Activated naive CD4-positive, alpha-beta T cell treated with anti-CD3 and anti-CD28 coated beads, Interleukin-2, amount 50 U/mL, for 24 hours (primary cell): ENCODE data around the gene CYP39A1.

Experiments
- H3K27ac Mint-ChIP-seq: one replicate; pipeline ENCODE4 v1.8.0; 2021; ENCODE audit warnings: mild to moderate bottlenecking, mixed read lengths
- H3K27me3 Mint-ChIP-seq: one replicate; pipeline ENCODE4 v1.8.0; 2021; ENCODE audit warnings: mixed read lengths
- H3K36me3 Mint-ChIP-seq: one replicate; pipeline ENCODE4 v1.8.0; 2021; ENCODE audit warnings: mixed read lengths
- H3K4me1 Mint-ChIP-seq: one replicate; pipeline ENCODE4 v1.8.0; 2021; ENCODE audit warnings: mixed read lengths
- H3K4me3 Mint-ChIP-seq: one replicate; pipeline ENCODE4 v1.8.0; 2021; ENCODE audit warnings: mild to moderate bottlenecking, mixed read lengths
- H3K9me3 Mint-ChIP-seq: one replicate; pipeline ENCODE4 v1.8.0; 2021; ENCODE audit warnings: mixed read lengths

CYP39A1 gene

GRCh38 chr6:46652603-46653438 lies at the start of gene CYP39A1, which contains the start of gene SLC25A27:
CYP39A1 (minus strand) TSS chr6:46652818; CDS start chr6:46652582, 236 bp downstream.
SLC25A27 (plus strand) TSS chr6:46652975; CDS start chr6:46653193, 218 bp downstream.
- Mint-ChIP-seq H3K27me3 (peaks cover 39% of the 10 kb centered on the region), H3K4me1 (peaks cover 16% of the 10 kb centered on the region), H3K36me3 (no peaks in the 10 kb centered on the region), H3K9me3 (no peaks in the 10 kb centered on the region), H3K4me3 (peak within 1 kb of the TSS; percentile 81), H3K27ac (peak within 1 kb of the TSS; percentile 14)

- Mint-ChIP-seq H3K27ac (no peak overlapping the region), H3K4me1 (no peaks in the 10 kb centered on the region), H3K36me3 (no peaks in the 10 kb centered on the region), H3K9me3 (no peaks in the 10 kb centered on the region), H3K27me3 (peaks cover 18% of the 10 kb centered on the region), H3K4me3 (no peak overlapping the region)
These were observed 47.4 kb upstream of the CYP39A1 start for GRCh38 chr6:46699970-46700369.

- no peak overlapping the region for H3K4me3 Mint-ChIP-seq
- H3K4me1 Mint-ChIP-seq = no peaks in the 10 kb centered on the region
- no peak overlapping the region for H3K27ac Mint-ChIP-seq
- no peaks in the 10 kb centered on the region for H3K9me3 Mint-ChIP-seq
- H3K36me3 Mint-ChIP-seq = no peaks in the 10 kb centered on the region
- H3K27me3 Mint-ChIP-seq = peaks cover 4% of the 10 kb centered on the region
These were observed 38.4 kb upstream of the CYP39A1 start for GRCh38 chr6:46690911-46691451.

- Mint-ChIP-seq H3K9me3 (no peaks in the 10 kb centered on the region), H3K36me3 (no peaks in the 10 kb centered on the region), H3K4me1 (no peaks in the 10 kb centered on the region), H3K4me3 (no peak overlapping the region), H3K27me3 (no peaks in the 10 kb centered on the region), H3K27ac (no peak overlapping the region)
These were observed 37.6 kb upstream of the CYP39A1 start for GRCh38 chr6:46690141-46690755.

- no peaks in the 10 kb centered on the region for H3K36me3 Mint-ChIP-seq
- no peaks in the 10 kb centered on the region for H3K4me1 Mint-ChIP-seq
- no peak overlapping the region for H3K4me3 Mint-ChIP-seq
- H3K27me3 Mint-ChIP-seq = no peaks in the 10 kb centered on the region
- no peak overlapping the region for H3K27ac Mint-ChIP-seq
- H3K9me3 Mint-ChIP-seq = no peaks in the 10 kb centered on the region
These were observed 37.0 kb upstream of the CYP39A1 start for GRCh38 chr6:46689657-46690056.

GRCh38 chr6:46688966-46689335 lies 36.3 kb upstream of the CYP39A1 start:
- Mint-ChIP-seq H3K9me3 (no peaks in the 10 kb centered on the region), H3K4me3 (no peak overlapping the region), H3K27ac (no peak overlapping the region), H3K36me3 (no peaks in the 10 kb centered on the region), H3K27me3 (no peaks in the 10 kb centered on the region), H3K4me1 (no peaks in the 10 kb centered on the region)

- H3K4me1 Mint-ChIP-seq = no peaks in the 10 kb centered on the region
- no peaks in the 10 kb centered on the region for H3K36me3 Mint-ChIP-seq
- no peak overlapping the region for H3K27ac Mint-ChIP-seq
- H3K27me3 Mint-ChIP-seq = no peaks in the 10 kb centered on the region
- H3K9me3 Mint-ChIP-seq = no peaks in the 10 kb centered on the region
- no peak overlapping the region for H3K4me3 Mint-ChIP-seq
These were observed 35.7 kb upstream of the CYP39A1 start for GRCh38 chr6:46688117-46688965.

GRCh38 chr6:46687619-46688097 lies 35.0 kb upstream of the CYP39A1 start, which contains the start of gene TDRD6:
TDRD6 (plus strand) TSS chr6:46687885; CDS start chr6:46688129, 244 bp downstream.
- no peak within 1 kb of the TSS for H3K4me3 Mint-ChIP-seq
- H3K4me1 Mint-ChIP-seq = no peaks in the 10 kb centered on the region
- no peaks in the 10 kb centered on the region for H3K27me3 Mint-ChIP-seq
- no peaks in the 10 kb centered on the region for H3K9me3 Mint-ChIP-seq
- no peaks in the 10 kb centered on the region for H3K36me3 Mint-ChIP-seq
- no peak within 1 kb of the TSS for H3K27ac Mint-ChIP-seq

GRCh38 chr6:46684771-46685170 lies 32.2 kb upstream of the CYP39A1 start:
- no peak overlapping the region for H3K4me3 Mint-ChIP-seq
- no peaks in the 10 kb centered on the region for H3K27me3 Mint-ChIP-seq
- no peaks in the 10 kb centered on the region for H3K36me3 Mint-ChIP-seq
- no peaks in the 10 kb centered on the region for H3K4me1 Mint-ChIP-seq
- H3K9me3 Mint-ChIP-seq = no peaks in the 10 kb centered on the region
- H3K27ac Mint-ChIP-seq = no peak overlapping the region

GRCh38 chr6:46677314-46677654 lies 24.7 kb upstream of the CYP39A1 start:
- Mint-ChIP-seq H3K4me1 (no peaks in the 10 kb centered on the region), H3K36me3 (no peaks in the 10 kb centered on the region), H3K27me3 (peaks cover 2% of the 10 kb centered on the region), H3K4me3 (no peak overlapping the region), H3K27ac (no peak overlapping the region), H3K9me3 (no peaks in the 10 kb centered on the region)

GRCh38 chr6:46676604-46677313 lies 24.1 kb upstream of the CYP39A1 start:
- no peaks in the 10 kb centered on the region for H3K9me3 Mint-ChIP-seq
- H3K27me3 Mint-ChIP-seq = peaks cover 2% of the 10 kb centered on the region
- H3K4me3 Mint-ChIP-seq = no peak overlapping the region
- no peaks in the 10 kb centered on the region for H3K4me1 Mint-ChIP-seq
- no peaks in the 10 kb centered on the region for H3K36me3 Mint-ChIP-seq
- H3K27ac Mint-ChIP-seq = no peak overlapping the region

GRCh38 chr6:46674410-46674809 lies 21.8 kb upstream of the CYP39A1 start:
- Mint-ChIP-seq H3K36me3 (no peaks in the 10 kb centered on the region), H3K27me3 (peaks cover 2% of the 10 kb centered on the region), H3K27ac (no peak overlapping the region), H3K4me1 (no peaks in the 10 kb centered on the region), H3K9me3 (no peaks in the 10 kb centered on the region), H3K4me3 (no peak overlapping the region)

GRCh38 chr6:46667377-46667776 lies 14.8 kb upstream of the CYP39A1 start:
- Mint-ChIP-seq H3K27ac (no peak overlapping the region), H3K4me1 (no peaks in the 10 kb centered on the region), H3K9me3 (no peaks in the 10 kb centered on the region), H3K4me3 (no peak overlapping the region), H3K36me3 (no peaks in the 10 kb centered on the region), H3K27me3 (no peaks in the 10 kb centered on the region)

- H3K4me1 Mint-ChIP-seq = no peaks in the 10 kb centered on the region
These were observed 8.9 kb upstream of the CYP39A1 start for GRCh38 chr6:46661483-46661882.

GRCh38 chr6:46657642-46658041 lies 5.0 kb upstream of the CYP39A1 start:
- H3K27me3 Mint-ChIP-seq = peaks cover 24% of the 10 kb centered on the region
- peaks cover 8% of the 10 kb centered on the region for H3K4me1 Mint-ChIP-seq
- no peaks in the 10 kb centered on the region for H3K9me3 Mint-ChIP-seq
- no peaks in the 10 kb centered on the region for H3K36me3 Mint-ChIP-seq
- H3K4me3 Mint-ChIP-seq = no peak overlapping the region
- H3K27ac Mint-ChIP-seq = no peak overlapping the region

More at GRCh38 chr6:46661483-46661882, 8.9 kb upstream of the CYP39A1 start:
- no peak overlapping the region for H3K4me3 Mint-ChIP-seq
- H3K27ac Mint-ChIP-seq = no peak overlapping the region
- H3K36me3 Mint-ChIP-seq = no peaks in the 10 kb centered on the region
- H3K9me3 Mint-ChIP-seq = no peaks in the 10 kb centered on the region
- H3K27me3 Mint-ChIP-seq = peaks cover 7% of the 10 kb centered on the region
